Left colon (tissue), 2 donors: ENCODE results near the gene LAIR2. TPM values are rescaled to one million over a fixed set of nuclear protein-coding genes. Genes with fewer than 3 reads are reported as not detected.
A peak's percentile ranks its signal among the peaks of the same experiment; 100 is the strongest.
"Not testable (repeated sequence)": the region's sequence is repeated elsewhere in the genome, so short reads cannot be mapped to it uniquely, and the experiment has no call there.

Source experiments
- ATAC-seq: fragments of 200-7000 bp; cut with Tn5 transposase; one replicate; pipeline ENCODE4 v1.9.1; 2020; ENCODE audit warnings: mild to moderate bottlenecking, moderate library complexity
- DNase-seq, 2 donors: peaks; one replicate each; pipeline ENCODE4 v3.0.0-alpha.2; 2020
- intact Hi-C, 2 donors: fragments of 100-400 bp; cut with DNase I in 1 of 2; cut with micrococcal nuclease in 1 of 2; formaldehyde crosslinking; loops; one replicate each; pipeline versions ENCODE4 v1.11.2 to v1.14.0; 2022; cut with DNase I, micrococcal nuclease
- total RNA-seq, 2 donors: library from RNA; stranded (reverse); fragmentation: NEBNext Ultra II Directional; extraction: Animal tissue kit (Norgen Biotek cat#: 25700); gene quantifications; one replicate each; pipeline ENCODE4 v1.2.1, GENCODE V29; 2021
- donor health status: DM: no; HTN: no; CAD: no.
- donor health status: DM: yes; HTN: yes; CAD: no.

Gene LAIR2
- total RNA-seq, 2 donors from 2014 or later, result not detected

- ATAC-seq (peak; percentile 56), DNase-seq (peak; percentile 100)
- intact Hi-C loops, result no loop called here
These were observed 39.0 kb upstream of the LAIR2 start, which contains the start of gene LENG9 for GRCh38 chr19:54463531-54464043. Gene LENG9 (minus strand): TSS chr19:54463778. CDS start chr19:54463526, 252 bp downstream.

- ATAC-seq, result peak; percentile 49
These were observed 38.5 kb upstream of the LAIR2 start for GRCh38 chr19:54464044-54464629.

GRCh38 chr19:54464630-54465425 lies 37.8 kb upstream of the LAIR2 start:
- peak; percentile 94 to 97 for DNase-seq
- ATAC-seq, result peak; percentile 48
- intact Hi-C loops, result no loop called here

More at GRCh38 chr19:54464044-54464629, 38.5 kb upstream of the LAIR2 start:
- intact Hi-C loops, result no loop called here
- DNase-seq, result peak; percentile 97 to 98

- intact Hi-C loops, result no loop called here
- no peak for ATAC-seq
- no peak for DNase-seq
These were observed 37.1 kb upstream of the LAIR2 start for GRCh38 chr19:54465426-54466109.

- DNase-seq, intact Hi-C loops, ATAC-seq: not testable (repeated sequence)
These were observed 36.5 kb upstream of the LAIR2 start for GRCh38 chr19:54466110-54466480.

- intact Hi-C loops, result no loop called here
- DNase-seq (peak; percentile 83 to 85), ATAC-seq (peak; percentile 16)
These were observed 33.1 kb upstream of the LAIR2 start for GRCh38 chr19:54469496-54469934.

GRCh38 chr19:54470276-54470887 lies 32.2 kb upstream of the LAIR2 start:
- ATAC-seq (no peak), DNase-seq (no peak)
- intact Hi-C loops, result no loop called here

GRCh38 chr19:54470991-54471782 lies 31.4 kb upstream of the LAIR2 start:
- DNase-seq (peak in 1 of 2 donors; percentile 70), ATAC-seq (peak; percentile 34)
- intact Hi-C loops, result no loop called here

- intact Hi-C loops, result no loop called here
- peak; percentile 72 for ATAC-seq
- peak; percentile 83 to 85 for DNase-seq
These were observed 29.4 kb upstream of the LAIR2 start, which contains the start of gene CDC42EP5 for GRCh38 chr19:54473071-54473891. Gene CDC42EP5 (minus strand): TSS chr19:54473296. CDS start chr19:54465547, 7,749 bp downstream.

- DNase-seq (no peak), ATAC-seq (peak; percentile 2)
- intact Hi-C loops, result no loop called here
These were observed 28.7 kb upstream of the LAIR2 start for GRCh38 chr19:54473892-54474372.

GRCh38 chr19:54475706-54476105 lies 26.9 kb upstream of the LAIR2 start:
- no peak for DNase-seq
- intact Hi-C loops, result no loop called here
- ATAC-seq, result no peak

- DNase-seq (peak in 1 of 2 donors; percentile 37), ATAC-seq (peak; percentile 60)
- intact Hi-C loops, result no loop called here
These were observed 25.0 kb upstream of the LAIR2 start for GRCh38 chr19:54477650-54478049.

GRCh38 chr19:54478677-54479266 lies 23.9 kb upstream of the LAIR2 start:
- DNase-seq (peak in 1 of 2 donors; percentile 21), ATAC-seq (peak; percentile 47)
- intact Hi-C loops, result no loop called here

- DNase-seq (no peak), ATAC-seq (no peak)
- intact Hi-C loops, result loop anchor here in 1 of 2 donors (10.0 kb wide), 1 partner anchor 195 kb away; no protein-coding TSS in a partner anchor
These were observed 22.6 kb upstream of the LAIR2 start for GRCh38 chr19:54480051-54480450.

- intact Hi-C loops, result loop anchor here in 1 of 2 donors (10.0 kb wide), 1 partner anchor 193 kb away; no protein-coding TSS in a partner anchor
- ATAC-seq, result peak; percentile 35
These were observed 21.2 kb upstream of the LAIR2 start for GRCh38 chr19:54481326-54481930.

GRCh38 chr19:54482889-54483288 lies 19.7 kb upstream of the LAIR2 start:
- ATAC-seq (no peak), DNase-seq (no peak)
- intact Hi-C loops, result loop anchor here in 1 of 2 donors (10.0 kb wide), 1 partner anchor 192 kb away; no protein-coding TSS in a partner anchor

More at GRCh38 chr19:54481326-54481930, 21.2 kb upstream of the LAIR2 start:
- no peak for DNase-seq
